ELF-1 (cell line): Measurements from ENCODE around the gene PKP1.

Experiments used
- DNase-seq: peaks from one replicate; pipeline ENCODE4 v3.0.0-alpha.2; 2016; ENCODE audit warnings: low read depth, low spot score

Gene PKP1

GRCh38 chr1:201281573-201281972 lies 1.7 kb upstream of the PKP1 start:
- DNase-seq: no peak

DNA sequence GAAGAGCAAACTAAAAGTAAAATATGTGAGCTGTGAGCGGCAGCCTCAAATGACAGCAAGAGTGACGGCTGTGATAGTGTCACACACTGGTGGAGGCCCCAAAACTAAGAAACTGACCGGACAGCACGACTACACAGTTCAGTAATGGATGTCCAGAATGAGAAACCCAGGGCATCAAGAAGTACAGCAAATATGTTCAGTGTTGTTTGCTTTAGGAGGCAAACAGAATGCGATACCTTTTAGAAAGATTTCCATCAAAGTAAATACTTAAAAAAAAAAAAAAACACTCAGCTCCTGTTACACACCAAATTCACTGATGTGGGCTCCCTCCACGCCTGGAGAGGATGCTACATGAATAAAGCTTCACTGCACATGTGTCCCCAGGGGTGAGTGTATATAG lies 1.1 kb upstream of the PKP1 start:
- no peak for DNase-seq

- no peak for DNase-seq
Measured at GRCh38 chr1:201283836-201284553, 689 bp downstream of the PKP1 start.

GRCh38 chr1:201284636-201285035 lies 1.3 kb downstream of the PKP1 start:
- no peak for DNase-seq

DNA sequence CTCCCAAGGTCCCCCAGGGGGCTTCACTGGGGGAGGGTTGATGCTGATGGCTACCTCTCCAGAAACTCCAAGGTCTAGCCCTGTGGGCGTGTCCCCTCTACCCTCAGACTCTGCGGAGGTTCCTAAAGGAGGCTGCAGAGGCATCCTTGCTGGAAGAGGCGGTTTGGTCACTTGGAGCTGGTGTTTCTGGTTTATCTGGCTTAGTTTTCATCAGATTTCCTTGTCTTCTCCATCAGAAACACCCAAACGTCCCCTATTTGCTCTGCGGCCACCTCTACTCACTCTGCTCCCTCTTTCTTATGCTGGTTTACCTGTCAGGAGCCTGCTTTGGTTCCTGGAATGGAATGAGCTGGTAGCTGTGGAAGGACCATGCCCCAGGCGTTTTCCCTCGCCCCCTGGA lies 2.5 kb downstream of the PKP1 start:
- DNase-seq: peak; percentile 85

DNA sequence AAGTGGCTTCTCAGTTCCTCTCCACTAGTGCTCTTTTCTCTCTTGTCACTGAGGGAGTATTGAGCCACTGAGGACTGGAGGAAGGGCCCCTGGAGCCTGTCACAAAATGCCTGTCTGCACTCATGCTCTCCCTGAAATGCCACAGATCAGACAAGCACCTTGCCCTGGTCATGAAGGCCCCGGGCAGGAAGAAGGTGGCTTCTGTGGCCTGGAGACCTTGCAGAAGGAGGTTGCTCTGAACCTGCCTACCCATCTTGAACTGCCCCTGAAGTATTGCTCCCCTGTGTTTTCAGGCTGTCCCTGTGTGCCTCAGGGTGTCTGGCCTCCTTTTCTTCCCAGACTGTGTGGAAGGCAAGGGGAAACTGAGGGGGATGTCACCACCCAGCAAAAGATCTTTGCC lies 3.1 kb downstream of the PKP1 start:
- no peak for DNase-seq

GRCh38 chr1:201288007-201288406 lies 4.7 kb downstream of the PKP1 start:
- DNase-seq: no peak

- no peak for DNase-seq
Measured at GRCh38 chr1:201288765-201289164, 5.5 kb downstream of the PKP1 start.

DNA sequence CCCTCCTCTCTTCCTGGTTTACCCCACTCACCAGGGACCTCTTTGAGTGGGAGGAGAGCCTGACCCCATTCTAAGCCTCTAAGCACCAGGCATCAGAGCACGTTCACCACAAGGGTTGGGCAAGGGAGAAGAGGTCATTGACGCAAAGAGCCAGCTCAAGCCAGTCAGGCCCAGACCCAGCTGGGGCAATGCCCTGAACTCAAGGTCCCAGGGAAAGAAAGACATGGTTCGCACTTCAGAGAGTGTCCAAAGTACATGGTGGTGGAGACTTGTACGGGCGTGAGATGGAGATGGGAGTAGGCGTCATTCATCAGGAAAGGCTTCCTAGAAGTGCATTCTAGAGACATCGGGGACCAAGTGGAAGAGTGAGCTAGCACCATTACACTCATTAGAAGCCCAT lies 7.2 kb downstream of the PKP1 start:
- DNase-seq: no peak

GRCh38 chr1:201291916-201292315 lies 8.6 kb downstream of the PKP1 start:
- DNase-seq: peak; percentile 49

GRCh38 chr1:201294876-201295275 lies 11.6 kb downstream of the PKP1 start:
- no peak for DNase-seq

GRCh38 chr1:201295346-201295745 lies 12.0 kb downstream of the PKP1 start:
- no peak for DNase-seq

DNA sequence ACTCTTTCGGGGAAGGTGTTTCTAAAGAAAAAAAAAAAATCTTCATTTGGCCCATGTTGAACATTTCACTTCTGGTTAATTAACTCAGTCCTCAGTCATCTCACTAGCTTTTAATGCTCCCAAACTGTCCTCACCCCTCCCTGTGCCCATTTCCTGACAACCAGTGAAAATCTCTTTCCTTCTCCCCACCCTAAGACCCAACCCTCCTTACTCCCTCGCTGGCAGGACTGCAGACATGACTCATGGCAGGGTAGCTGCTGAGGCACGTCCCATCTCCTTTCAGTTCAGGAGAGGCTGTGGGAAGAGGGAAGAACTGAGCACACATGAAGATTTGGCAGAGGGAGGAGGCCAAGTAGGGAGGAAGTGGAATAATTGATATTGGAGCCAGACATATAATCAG lies 12.6 kb downstream of the PKP1 start:
- no peak for DNase-seq

- no peak for DNase-seq
Measured at GRCh38 chr1:201296352-201296751, 13.0 kb downstream of the PKP1 start.

GRCh38 chr1:201298396-201299381 lies 15.4 kb downstream of the PKP1 start:
- no peak for DNase-seq

- DNase-seq: no peak
Measured at GRCh38 chr1:201299968-201300367, 16.7 kb downstream of the PKP1 start.

GRCh38 chr1:201300641-201301040 lies 17.3 kb downstream of the PKP1 start:
- no peak for DNase-seq

- DNase-seq: peak; percentile 50
Measured at GRCh38 chr1:201302163-201303152, 19.2 kb downstream of the PKP1 start.

- DNase-seq: no peak
Measured at GRCh38 chr1:201304126-201304525, 20.8 kb downstream of the PKP1 start.

DNA sequence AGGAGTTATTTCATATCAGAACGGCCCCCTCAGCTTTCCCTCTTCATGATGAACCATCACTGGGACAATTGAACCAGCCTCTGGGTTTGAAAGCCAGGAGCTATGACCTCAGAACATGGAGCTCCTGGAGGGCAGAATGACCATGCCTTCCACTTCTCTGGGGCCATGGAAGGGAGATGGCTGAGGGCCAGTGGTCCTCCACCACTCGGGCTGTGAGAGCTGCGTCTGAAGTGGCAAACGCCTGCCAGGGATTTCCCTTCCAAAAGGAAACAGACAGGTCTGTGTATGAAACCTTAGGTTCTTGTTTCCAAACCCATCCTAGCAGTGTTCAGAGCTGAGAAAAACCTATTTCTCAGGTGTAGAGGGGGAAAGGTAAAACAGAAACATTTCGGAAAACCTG lies 22.5 kb downstream of the PKP1 start:
- no peak for DNase-seq

GRCh38 chr1:201307231-201307630 lies 23.9 kb downstream of the PKP1 start:
- DNase-seq: no peak
